AG09309 (cell line): ENCODE measurements around the gene PDE2A.

Experiments
- DNase-seq: peaks from one replicate; pipeline ENCODE4 v3.0.0-alpha.2; 2010; ENCODE audit warnings: low read depth
- H3K4me3 ChIP-seq: 2 replicates; pipeline ENCODE4 v1.5.1; 2011; ENCODE audit warnings: mild to moderate bottlenecking, low read depth, low read length, moderate library complexity; ENCODE audit not compliant: control insufficient read depth
- TF ChIP-seq, protein P1 (sequence below): IDR thresholded peaks from 2 replicates; pipeline ENCODE4 v1.5.1; 2011; ENCODE audit warnings: mild to moderate bottlenecking, low read depth, low read length, inconsistent platforms; ENCODE audit not compliant: insufficient read depth, control insufficient read depth; ENCODE audit errors: missing control alignments

Gene PDE2A

DNA sequence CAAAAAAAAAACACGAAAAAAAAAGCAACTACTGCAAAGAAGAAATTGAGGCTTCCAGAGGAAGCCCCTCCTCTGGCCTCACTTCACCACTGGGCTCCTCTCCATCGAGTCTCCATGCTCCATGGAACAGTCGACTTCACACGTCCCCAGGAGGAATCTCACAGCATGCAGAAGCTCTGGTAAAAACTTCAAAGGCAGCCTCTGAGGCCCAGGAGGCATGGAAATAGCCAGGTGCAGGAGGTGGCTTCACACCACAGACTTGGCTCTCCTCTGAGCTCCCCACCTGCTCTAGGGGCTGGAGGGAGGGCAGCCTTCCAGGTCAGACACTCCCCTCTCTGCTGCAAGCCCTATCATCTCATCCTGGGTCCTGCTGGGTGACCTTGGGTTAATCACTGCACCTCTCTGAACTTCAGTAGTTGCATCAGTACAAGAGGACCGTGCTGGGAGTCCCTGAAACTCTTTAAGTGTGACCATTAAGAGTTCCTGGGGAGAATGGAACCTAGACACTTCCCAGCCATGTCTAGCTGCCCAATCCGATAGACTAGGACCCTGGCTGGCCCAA lies 8.2 kb downstream of the PDE2A start:
- no peak overlapping the region for H3K4me3 ChIP-seq
- no peak for DNase-seq
- TF ChIP-seq, protein P1, sequence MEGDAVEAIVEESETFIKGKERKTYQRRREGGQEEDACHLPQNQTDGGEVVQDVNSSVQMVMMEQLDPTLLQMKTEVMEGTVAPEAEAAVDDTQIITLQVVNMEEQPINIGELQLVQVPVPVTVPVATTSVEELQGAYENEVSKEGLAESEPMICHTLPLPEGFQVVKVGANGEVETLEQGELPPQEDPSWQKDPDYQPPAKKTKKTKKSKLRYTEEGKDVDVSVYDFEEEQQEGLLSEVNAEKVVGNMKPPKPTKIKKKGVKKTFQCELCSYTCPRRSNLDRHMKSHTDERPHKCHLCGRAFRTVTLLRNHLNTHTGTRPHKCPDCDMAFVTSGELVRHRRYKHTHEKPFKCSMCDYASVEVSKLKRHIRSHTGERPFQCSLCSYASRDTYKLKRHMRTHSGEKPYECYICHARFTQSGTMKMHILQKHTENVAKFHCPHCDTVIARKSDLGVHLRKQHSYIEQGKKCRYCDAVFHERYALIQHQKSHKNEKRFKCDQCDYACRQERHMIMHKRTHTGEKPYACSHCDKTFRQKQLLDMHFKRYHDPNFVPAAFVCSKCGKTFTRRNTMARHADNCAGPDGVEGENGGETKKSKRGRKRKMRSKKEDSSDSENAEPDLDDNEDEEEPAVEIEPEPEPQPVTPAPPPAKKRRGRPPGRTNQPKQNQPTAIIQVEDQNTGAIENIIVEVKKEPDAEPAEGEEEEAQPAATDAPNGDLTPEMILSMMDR, result no peak

DNA sequence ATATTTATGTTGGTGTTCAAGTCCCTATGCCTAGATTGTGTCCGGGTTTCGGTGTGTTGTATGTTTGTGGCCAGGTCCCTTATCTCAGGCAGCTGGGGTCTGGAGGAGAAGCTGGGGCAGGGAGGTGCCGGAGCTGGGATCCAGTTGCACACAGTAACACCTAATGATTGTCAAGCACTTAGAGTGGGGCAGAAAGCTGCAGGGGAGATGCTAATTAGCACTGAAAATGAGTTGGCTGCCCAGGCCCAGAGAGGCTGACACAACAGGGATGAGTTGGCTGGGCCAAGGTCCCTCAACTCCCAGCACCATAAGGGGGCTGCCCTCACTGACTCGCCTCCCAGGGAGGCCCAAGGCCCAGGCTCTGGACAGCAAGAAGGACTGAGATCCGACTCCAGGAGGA lies 12.2 kb downstream of the PDE2A start:
- DNase-seq, result no peak
- TF ChIP-seq, protein P1, result no peak
- no peak overlapping the region for H3K4me3 ChIP-seq

DNA sequence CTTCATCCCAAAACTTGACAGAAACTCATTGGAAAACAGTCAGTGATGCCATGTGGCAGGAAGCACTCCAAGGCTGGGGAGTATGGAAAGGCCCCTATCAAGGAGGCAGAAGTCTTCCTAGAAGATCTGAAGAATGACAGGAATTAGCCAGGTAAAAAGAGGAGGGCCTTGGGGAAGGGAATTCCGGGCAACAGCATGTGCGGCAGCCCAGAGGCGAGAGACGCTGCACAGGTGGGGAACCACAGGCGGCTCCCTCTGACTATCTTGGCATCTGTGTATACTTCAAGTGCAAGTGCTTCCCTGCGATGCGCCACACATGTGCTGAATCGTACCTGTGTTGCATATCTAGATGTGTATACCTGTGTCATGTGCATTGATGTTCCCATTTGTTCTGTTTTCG lies 12.7 kb downstream of the PDE2A start:
- DNase-seq, result no peak
- no peak overlapping the region for H3K4me3 ChIP-seq
- TF ChIP-seq, protein P1, result no peak

DNA sequence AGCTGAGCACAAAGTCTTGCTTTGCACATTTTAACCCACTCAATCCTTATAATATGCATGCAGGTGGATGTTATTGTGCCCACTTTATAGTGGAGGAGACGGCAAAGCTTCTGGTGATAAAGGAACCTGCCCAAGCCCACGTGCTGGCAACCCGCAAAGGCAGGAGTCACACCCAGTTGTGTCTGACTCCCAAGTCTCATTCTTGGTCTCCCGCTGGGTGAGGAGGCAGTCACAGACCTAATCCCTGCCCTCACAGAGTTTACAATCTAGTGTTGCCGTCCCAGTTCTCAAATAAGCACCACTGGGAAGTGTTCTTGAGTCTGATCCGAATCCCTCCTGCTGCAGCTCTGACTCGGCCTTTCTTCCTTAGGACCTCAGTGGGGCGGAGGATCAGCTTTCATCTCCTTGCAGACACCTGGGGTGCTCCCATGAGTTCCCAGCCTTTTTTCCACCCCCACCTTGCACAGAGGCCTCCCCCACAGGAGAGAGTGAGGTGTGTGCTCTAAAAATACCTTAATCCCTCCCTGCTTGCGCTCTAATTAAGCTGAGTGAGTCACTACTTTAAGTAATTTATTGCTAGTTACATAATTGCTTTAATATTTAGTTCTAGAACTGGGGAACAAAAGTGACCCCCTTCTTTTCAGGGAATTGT lies 15.1 kb downstream of the PDE2A start:
- DNase-seq, result no peak
- H3K4me3 ChIP-seq, result no peak overlapping the region
- TF ChIP-seq, protein P1, result no peak

DNA sequence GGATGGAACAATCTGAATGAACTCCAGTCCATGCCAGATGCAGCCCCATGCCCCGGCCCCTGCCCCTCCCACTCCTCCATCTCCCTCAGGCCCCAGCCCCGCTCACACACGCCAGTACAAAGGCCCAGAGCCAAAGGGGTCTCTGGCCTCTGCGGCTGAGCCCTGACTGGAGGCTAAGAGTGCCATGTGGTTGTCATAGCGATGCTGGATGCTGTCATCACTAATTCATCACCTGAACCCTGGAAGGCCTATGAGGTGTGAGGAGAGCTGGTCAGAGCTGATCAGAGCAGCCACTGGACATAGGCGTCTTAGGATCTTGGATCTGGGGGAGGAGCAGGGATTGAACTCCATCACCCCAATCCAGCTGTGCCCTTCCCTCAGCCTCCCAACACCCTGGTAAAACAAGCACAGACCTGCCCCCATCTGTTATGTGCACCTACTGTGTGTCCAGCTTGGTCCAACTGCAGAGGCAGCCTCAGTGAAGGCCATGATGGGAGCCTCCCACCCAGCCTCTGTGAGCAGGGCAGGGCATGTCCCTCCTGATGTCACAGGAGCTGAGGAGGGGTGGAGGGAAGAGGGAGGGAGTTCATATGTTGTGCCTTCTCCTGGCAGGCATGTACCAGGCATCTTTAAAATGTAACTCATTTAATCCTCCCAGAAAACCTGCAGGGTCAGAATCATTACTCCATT lies 16.7 kb downstream of the PDE2A start:
- TF ChIP-seq, protein P1, result no peak
- no peak overlapping the region for H3K4me3 ChIP-seq
- DNase-seq, result no peak

DNA sequence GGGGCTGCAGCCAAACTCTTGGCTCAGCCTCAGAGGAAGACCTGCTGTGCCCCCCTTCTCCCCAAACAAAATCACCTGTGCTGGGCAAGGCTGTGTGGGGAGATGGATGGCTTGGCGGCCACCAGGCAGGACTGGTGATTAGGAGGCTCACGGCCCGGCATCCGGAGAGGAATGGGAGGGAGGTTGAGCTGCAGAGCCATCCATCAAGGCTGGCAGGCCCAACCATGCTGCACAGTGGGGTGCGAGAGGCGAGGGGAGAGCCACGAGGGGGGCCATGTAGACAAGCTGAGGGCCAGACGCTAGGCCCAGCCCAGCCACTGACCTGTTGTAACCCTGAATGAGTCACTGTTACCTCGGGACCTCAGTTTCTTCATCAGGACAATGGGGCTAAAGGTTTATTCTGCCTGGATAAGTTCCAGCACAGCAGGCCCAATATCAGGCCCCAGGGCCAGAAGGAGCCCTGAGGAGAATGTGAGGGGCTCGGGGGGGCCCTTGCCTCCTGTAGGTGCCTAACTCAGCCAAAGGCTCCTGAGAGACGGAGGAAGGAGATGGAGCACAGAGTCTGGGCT lies 18.2 kb downstream of the PDE2A start:
- no peak for DNase-seq
- TF ChIP-seq, protein P1, result no peak
- no peak overlapping the region for H3K4me3 ChIP-seq
